Tibial artery (tissue), 4 donors: Measurements from ENCODE around the gene RPGR.

ENCODE experiments used
- DNase-seq, 2 donors: peaks; one replicate each; pipeline ENCODE4 v3.0.0-alpha.2; 2019
- H3K27ac ChIP-seq, 2 donors: fragments of 200-600 bp; sonication (generic) in 1 of 2; 1 replicate in 1 of 2; 2 replicates in 1 of 2; pipeline ENCODE4 v1.5.1; 2018 to 2019; ENCODE audit warnings: mild to moderate bottlenecking in 1 of 2
- H3K27me3 ChIP-seq, 2 donors: fragments of 200-600 bp; sonication (generic) in 1 of 2; one replicate each; pipeline versions ENCODE4 v1.5.1 to v1.6.0; 2016 to 2019
- H3K36me3 ChIP-seq, 3 donors: fragments of 200-600 bp; sonication (generic) in 2 of 3; one replicate each; pipeline ENCODE4 v1.5.1; 2016 to 2019; ENCODE audit warnings: mild to moderate bottlenecking in 2 of 3
- H3K4me1 ChIP-seq, 4 donors: fragments of 200-600 bp; sonication (generic) in 2 of 4; 1 replicate in 3 of 4; 2 replicates in 1 of 4; pipeline ENCODE4 v1.5.1; 2016 to 2019
- H3K4me3 ChIP-seq, 2 donors: fragments of 200-600 bp; sonication (generic) in 1 of 2; 1 replicate in 1 of 2; 2 replicates in 1 of 2; pipeline ENCODE4 v1.5.1; 2018 to 2019; ENCODE audit warnings: mild to moderate bottlenecking in 2 of 2
- H3K9me3 ChIP-seq, 3 donors: fragments of 200-600 bp; sonication (generic) in 1 of 3; one replicate each; pipeline ENCODE4 v1.5.1; 2016 to 2019
- intact Hi-C: fragments of 100-400 bp; cut with DNase I; formaldehyde crosslinking; loops from one replicate; pipeline ENCODE4 v1.15.0; 2023; ENCODE audit warnings: low total_unique reads
- TF ChIP-seq, protein P1 (sequence below), 2 experiments: fragments of 200-600 bp in 1 of 2; fragments of 450-650 bp in 1 of 2; IDR thresholded peaks; one replicate each; pipeline ENCODE4 v1.5.1; 2017 to 2019; ENCODE audit warnings: antibody characterized with exemption in 2 of 2, mild to moderate bottlenecking in 1 of 2, moderate library complexity in 1 of 2

The RPGR gene

DNA sequence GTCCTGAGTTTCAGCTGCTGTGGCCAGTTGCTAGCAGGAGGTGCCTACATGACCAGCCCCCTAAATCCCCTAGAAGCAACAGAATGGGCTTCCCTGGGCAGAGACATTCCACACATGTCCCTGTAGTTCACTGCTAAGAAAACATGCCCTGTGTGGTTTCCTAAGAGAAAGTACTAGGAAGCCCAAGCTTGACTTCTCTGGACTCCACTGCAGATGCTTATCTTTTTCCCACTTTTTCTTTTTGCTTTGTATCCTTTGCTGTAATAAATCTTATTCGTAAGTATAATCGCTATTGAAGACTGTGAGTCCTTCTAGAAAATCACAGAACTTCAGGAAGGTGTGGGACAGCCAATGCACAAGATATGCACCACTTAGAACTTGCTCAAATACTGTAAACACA, 15.6 kb downstream of the RPGR start:
- TF ChIP-seq, protein P1, sequence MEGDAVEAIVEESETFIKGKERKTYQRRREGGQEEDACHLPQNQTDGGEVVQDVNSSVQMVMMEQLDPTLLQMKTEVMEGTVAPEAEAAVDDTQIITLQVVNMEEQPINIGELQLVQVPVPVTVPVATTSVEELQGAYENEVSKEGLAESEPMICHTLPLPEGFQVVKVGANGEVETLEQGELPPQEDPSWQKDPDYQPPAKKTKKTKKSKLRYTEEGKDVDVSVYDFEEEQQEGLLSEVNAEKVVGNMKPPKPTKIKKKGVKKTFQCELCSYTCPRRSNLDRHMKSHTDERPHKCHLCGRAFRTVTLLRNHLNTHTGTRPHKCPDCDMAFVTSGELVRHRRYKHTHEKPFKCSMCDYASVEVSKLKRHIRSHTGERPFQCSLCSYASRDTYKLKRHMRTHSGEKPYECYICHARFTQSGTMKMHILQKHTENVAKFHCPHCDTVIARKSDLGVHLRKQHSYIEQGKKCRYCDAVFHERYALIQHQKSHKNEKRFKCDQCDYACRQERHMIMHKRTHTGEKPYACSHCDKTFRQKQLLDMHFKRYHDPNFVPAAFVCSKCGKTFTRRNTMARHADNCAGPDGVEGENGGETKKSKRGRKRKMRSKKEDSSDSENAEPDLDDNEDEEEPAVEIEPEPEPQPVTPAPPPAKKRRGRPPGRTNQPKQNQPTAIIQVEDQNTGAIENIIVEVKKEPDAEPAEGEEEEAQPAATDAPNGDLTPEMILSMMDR (IDR thresholded peaks at IDR 0.05), result no peak
- Histone ChIP-seq H3K4me3 (no peak overlapping the region), H3K27me3 (no peaks in the 10 kb centered on the region), H3K9me3 (no peaks in the 10 kb centered on the region), H3K4me1 (no peaks in the 10 kb centered on the region), H3K27ac (no peak overlapping the region), H3K36me3 (peaks cover 0 to 7% (median 3%) of the 10 kb centered on the region in 3 donors)
- intact Hi-C loops, result no loop called here
- no peak for DNase-seq

DNA sequence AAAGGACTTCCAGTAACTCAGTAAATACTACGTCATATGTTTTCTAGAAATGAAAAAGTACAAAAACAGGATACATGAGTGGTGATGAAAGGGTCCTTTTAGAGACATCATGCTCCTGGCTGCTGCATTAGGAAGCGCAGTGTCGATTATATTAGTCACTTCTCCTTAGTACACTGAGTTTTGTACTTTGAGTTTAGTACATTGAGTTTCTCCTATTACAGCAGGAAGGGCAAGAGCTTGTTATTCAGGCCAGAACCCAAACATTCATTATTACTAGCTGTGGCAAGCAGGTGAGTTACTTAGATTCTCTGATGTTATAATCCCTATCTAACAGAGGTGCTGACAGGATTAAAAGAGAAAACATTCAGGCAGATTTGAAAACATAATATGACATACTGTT, 21.3 kb downstream of the RPGR start:
- intact Hi-C loops, result no loop called here
- Histone ChIP-seq H3K27ac (no peak overlapping the region), H3K36me3 (peaks cover 0 to 3% (median 0%) of the 10 kb centered on the region in 3 donors), H3K4me3 (no peak overlapping the region), H3K27me3 (no peaks in the 10 kb centered on the region), H3K9me3 (no peaks in the 10 kb centered on the region), H3K4me1 (no peaks in the 10 kb centered on the region)
- no peak for DNase-seq
- TF ChIP-seq, protein P1 (IDR thresholded peaks at IDR 0.05), result no peak

DNA sequence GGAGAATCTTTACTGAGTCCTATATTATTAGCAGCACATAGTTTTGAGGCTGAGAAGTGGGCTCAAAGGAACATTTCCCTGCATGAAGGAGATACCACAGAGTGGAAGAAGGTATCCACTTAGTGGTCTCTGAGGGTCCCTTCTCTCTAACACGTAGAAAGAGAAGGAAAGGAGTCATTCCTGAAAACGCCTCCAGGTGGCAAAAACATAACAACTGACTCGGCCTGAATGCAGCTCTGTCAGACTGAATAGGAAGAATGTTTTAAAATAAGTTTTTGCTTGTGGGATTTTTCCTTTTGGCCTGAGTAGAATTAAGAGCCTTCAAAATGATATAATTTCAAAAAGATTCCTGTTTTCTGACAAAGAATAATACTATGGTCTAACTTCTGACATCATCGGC, 23.3 kb downstream of the RPGR start:
- no peak for DNase-seq
- TF ChIP-seq, protein P1 (IDR thresholded peaks at IDR 0.05), result no peak

DNA sequence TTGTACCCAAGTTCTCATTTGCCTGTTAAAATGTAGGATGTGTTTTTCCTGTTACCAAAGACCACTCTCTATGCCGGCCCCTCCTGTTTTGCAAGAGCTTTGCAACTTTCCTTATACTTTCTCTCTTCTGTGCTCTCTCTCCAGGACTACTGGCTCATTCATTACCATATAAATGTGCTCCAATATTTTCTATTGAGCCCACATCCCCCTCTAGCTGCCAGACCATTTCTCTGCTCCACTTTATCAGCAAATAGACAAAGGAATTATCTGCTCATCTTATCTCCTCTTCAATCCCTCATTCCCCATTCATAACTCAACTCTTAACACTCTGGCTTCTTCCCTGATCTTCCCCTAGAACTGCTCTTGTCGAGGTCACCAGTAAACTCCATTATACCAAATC, 33.6 kb downstream of the RPGR start:
- Histone ChIP-seq H3K4me3 (no peak overlapping the region), H3K4me1 (no peaks in the 10 kb centered on the region), H3K9me3 (no peaks in the 10 kb centered on the region), H3K27ac (no peak overlapping the region), H3K36me3 (no peaks in the 10 kb centered on the region), H3K27me3 (no peaks in the 10 kb centered on the region)
- intact Hi-C loops, result no loop called here
- TF ChIP-seq, protein P1 (IDR thresholded peaks at IDR 0.05), result no peak
- DNase-seq, result no peak

More for the DNA sequence above, 23.3 kb downstream of the RPGR start:
- H3K4me1 ChIP-seq, result no peaks in the 10 kb centered on the region
- no peak overlapping the region for H3K4me3 ChIP-seq
- H3K27ac ChIP-seq, result no peak overlapping the region
- intact Hi-C loops, result no loop called here
- no peaks in the 10 kb centered on the region for H3K9me3 ChIP-seq
- H3K27me3 ChIP-seq, result no peaks in the 10 kb centered on the region
- H3K36me3 ChIP-seq, result no peaks in the 10 kb centered on the region

DNA sequence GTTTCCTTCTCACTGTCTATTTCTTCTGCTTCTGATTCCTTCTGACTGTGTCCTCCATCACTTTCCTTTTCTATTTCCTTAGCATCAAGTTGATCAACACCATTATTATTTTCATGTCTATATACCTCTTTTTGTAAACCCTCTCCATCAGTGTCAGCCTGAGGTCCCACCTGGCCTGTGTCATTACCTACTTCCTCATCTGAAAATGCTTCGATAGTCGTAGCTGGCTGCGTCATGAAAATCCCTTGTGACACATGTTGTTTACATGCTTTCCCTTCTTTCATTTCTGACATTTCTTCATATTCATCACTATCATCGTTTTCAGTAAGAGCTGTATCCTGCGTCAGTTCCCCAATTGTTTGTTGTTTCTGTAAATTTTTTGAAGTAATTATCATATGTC, 39.6 kb downstream of the RPGR start:
- TF ChIP-seq, protein P1 (IDR thresholded peaks at IDR 0.05), result no peak
- intact Hi-C loops, result no loop called here
- Histone ChIP-seq H3K27me3 (no peaks in the 10 kb centered on the region), H3K4me1 (no peaks in the 10 kb centered on the region), H3K27ac (no peak overlapping the region), H3K36me3 (no peaks in the 10 kb centered on the region), H3K4me3 (no peak overlapping the region), H3K9me3 (no peaks in the 10 kb centered on the region)
- DNase-seq, result no peak

DNA sequence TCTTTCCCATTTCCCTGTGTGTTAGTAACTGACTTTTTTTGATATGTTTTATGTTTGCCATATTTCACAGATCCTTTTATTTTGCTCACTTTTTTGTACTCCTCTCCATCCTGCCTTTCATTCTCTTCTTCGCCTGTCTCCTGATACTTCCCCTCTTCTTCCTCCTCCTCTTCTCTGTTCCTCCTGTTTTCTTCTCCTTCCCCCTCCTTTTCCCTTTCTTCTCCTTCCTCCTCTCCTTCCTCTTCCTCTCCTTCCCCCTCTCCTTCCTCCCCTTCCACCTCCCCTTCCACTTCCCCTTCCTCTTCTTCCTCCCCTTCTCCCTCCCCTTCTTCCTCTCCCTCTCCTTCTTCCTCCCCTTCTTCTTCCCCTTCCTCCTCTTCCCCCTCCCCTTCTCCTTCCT, 41.7 kb downstream of the RPGR start:
- intact Hi-C loops, result no loop called here
- no peak for DNase-seq
- H3K4me1 ChIP-seq, result no peaks in the 10 kb centered on the region
- no peak overlapping the region for H3K4me3 ChIP-seq
- no peak overlapping the region for H3K27ac ChIP-seq
- H3K36me3 ChIP-seq, result no peaks in the 10 kb centered on the region
- H3K9me3 ChIP-seq, result no peaks in the 10 kb centered on the region
- TF ChIP-seq, protein P1 (IDR thresholded peaks at IDR 0.05), result no peak
- no peaks in the 10 kb centered on the region for H3K27me3 ChIP-seq
